ENCODE data around the gene PLA2G7.

- no peak for TF ChIP-seq POLR2AphosphoS5 (IDR thresholded peaks at IDR 0.05; ENCODE audit: low read depth, low read length)
- no peak for TF ChIP-seq SPI1 (IDR thresholded peaks at IDR 0.05; ENCODE audit: low read depth, low read length)
- TF ChIP-seq POLR2A (IDR thresholded peaks at IDR 0.05; ENCODE audit: low read depth, low read length) = no peak
- no peak for TF ChIP-seq TAF1 (IDR thresholded peaks at IDR 0.05; ENCODE audit: low read depth, low read length)
- no peak for TF ChIP-seq PAX5 (IDR thresholded peaks at IDR 0.05; ENCODE audit: insufficient read depth, low read length, severe bottlenecking)
Observed at GRCh38 chr6:46756469-46757213, 21.5 kb upstream of the PLA2G7 start.

Measured in GM12891 (cell line).